ENCODE measurements around the gene SLC22A16.
A peak's percentile ranks its signal among the peaks of the same experiment; 100 is the strongest.
"Not testable (repeated sequence)": the region's sequence is repeated elsewhere in the genome, so short reads cannot be mapped to it uniquely, and the experiment has no call there.

SLC22A16 gene

GRCh38 chr6:110520209-110520965 is 44.0 kb upstream of the SLC22A16 start:
- no peak for TF ChIP-seq CTCF (IDR thresholded peaks at IDR 0.05; ENCODE audit: insufficient read depth, low read depth, low read length, missing control alignments)
- no peak overlapping the region for H3K4me3 ChIP-seq (ENCODE audit: low read depth, low read length)
- no peak for DNase-seq (ENCODE audit: low read depth)

- H3K4me3 ChIP-seq (ENCODE audit: low read depth, low read length), result no peak overlapping the region
- no peak for DNase-seq (ENCODE audit: low read depth)
- TF ChIP-seq CTCF (IDR thresholded peaks at IDR 0.05; ENCODE audit: insufficient read depth, low read depth, low read length, missing control alignments), result no peak
Observed at GRCh38 chr6:110517601-110518281, 41.3 kb upstream of the SLC22A16 start.

DNA sequence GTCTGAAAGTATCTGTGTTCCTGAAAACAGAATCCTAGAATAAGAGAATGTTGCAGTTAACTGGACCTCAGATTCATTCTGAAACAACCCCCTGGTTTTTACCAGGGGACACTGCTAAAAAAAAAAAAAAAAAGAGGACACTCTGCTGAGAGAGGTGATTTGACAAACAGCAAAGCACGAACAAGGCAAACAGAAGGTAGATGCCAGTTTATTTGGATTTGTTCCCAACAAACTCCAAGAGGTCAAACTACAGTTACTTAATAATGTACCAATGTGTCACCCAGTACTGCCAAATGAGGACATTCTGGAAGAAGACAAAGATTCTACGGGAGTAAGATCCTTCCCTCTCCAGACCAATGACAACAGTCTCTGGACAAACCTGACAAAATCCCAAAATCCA is 40.6 kb upstream of the SLC22A16 start:
- no peak for DNase-seq (ENCODE audit: low read depth)
- no peak overlapping the region for H3K4me3 ChIP-seq (ENCODE audit: low read depth, low read length)
- no peak for TF ChIP-seq CTCF (IDR thresholded peaks at IDR 0.05; ENCODE audit: insufficient read depth, low read depth, low read length, missing control alignments)

GRCh38 chr6:110514818-110515217 is 38.4 kb upstream of the SLC22A16 start:
- no peak for TF ChIP-seq CTCF (IDR thresholded peaks at IDR 0.05; ENCODE audit: insufficient read depth, low read depth, low read length, missing control alignments)
- H3K4me3 ChIP-seq (ENCODE audit: low read depth, low read length), result no peak overlapping the region
- peak; percentile 18 for DNase-seq (ENCODE audit: low read depth)

GRCh38 chr6:110512991-110513390 is 36.6 kb upstream of the SLC22A16 start:
- no peak for TF ChIP-seq CTCF (IDR thresholded peaks at IDR 0.05; ENCODE audit: insufficient read depth, low read depth, low read length, missing control alignments)
- no peak overlapping the region for H3K4me3 ChIP-seq (ENCODE audit: low read depth, low read length)
- DNase-seq (ENCODE audit: low read depth), result no peak

- not testable (repeated sequence) for H3K4me3 ChIP-seq (ENCODE audit: low read depth, low read length)
Observed at GRCh38 chr6:110512549-110512948, 36.1 kb upstream of the SLC22A16 start.

GRCh38 chr6:110511401-110511800 is 35.0 kb upstream of the SLC22A16 start:
- TF ChIP-seq CTCF (IDR thresholded peaks at IDR 0.05; ENCODE audit: insufficient read depth, low read depth, low read length, missing control alignments), result no peak
- DNase-seq (ENCODE audit: low read depth), result no peak

More at GRCh38 chr6:110512549-110512948, 36.1 kb upstream of the SLC22A16 start:
- not testable (repeated sequence) for DNase-seq (ENCODE audit: low read depth)

More at GRCh38 chr6:110511401-110511800, 35.0 kb upstream of the SLC22A16 start:
- no peak overlapping the region for H3K4me3 ChIP-seq (ENCODE audit: low read depth, low read length)
